Cortex of kidney (tissue), 1 donor: ENCODE measurements around the gene B3GALT5.

Source experiments
- DNase-seq: peaks from one replicate; lab custom pipeline; 2025; lab: John Stamatoyannopoulos, UW

B3GALT5 gene

DNA sequence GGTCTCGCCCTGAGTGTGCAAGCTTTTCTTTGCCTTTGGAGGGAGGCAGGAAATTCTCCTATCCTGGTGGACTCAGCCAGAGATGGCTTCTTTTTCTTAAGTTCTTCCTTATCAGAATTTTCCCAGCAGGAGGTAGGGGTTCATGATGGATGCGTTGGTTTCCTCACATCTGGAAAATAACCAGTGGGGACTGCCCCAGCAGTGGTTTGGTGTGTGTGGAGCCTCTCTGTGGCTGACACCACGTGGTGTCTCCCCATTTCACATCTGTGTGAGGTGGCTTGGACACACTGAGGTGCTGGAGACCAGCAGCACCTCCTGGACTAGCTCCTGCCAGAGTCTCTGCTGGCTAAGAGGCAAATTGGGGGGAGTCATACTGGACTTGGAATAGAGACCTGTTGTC lies 32.6 kb downstream of the B3GALT5 start:
- no peak for DNase-seq

DNA sequence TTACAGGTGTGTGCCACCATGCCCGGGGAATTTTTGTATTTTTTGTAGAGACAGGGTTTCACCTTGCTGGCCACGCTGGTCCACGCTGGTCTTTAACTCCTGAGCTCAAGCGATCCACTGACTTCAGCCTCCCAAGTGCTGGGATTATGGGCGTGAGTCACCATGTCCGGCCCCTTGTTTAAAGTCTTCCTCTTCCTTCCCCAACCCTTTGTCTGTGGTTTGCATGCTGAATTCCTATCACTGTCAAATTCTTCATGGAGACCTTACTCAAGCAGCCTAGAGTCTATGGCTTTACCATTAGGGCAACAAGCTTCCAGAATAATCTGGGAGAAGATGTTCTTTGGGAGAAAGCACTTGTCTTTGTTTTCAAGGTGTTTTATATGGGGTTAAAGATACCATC lies 34.7 kb downstream of the B3GALT5 start:
- DNase-seq: no peak

DNA sequence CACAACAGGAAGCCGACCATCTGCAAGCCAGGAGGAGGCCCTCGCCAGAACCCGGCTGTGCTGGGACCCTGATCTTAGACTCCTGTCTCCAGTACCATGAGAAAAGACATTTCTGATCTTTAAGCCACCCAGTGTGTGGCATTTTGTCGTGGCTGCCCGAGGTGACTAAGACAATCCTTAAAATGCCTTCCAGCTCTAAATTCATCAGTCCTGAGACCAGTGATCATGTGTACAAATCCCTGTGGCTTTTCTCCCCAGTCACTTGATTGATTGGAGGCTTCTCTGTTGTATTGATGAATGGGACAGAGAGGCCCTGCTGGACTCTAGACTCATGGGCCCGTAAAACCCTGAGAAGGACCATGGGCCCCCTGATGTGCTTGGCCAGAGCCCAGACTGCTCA lies 36.1 kb downstream of the B3GALT5 start:
- no peak for DNase-seq

DNA sequence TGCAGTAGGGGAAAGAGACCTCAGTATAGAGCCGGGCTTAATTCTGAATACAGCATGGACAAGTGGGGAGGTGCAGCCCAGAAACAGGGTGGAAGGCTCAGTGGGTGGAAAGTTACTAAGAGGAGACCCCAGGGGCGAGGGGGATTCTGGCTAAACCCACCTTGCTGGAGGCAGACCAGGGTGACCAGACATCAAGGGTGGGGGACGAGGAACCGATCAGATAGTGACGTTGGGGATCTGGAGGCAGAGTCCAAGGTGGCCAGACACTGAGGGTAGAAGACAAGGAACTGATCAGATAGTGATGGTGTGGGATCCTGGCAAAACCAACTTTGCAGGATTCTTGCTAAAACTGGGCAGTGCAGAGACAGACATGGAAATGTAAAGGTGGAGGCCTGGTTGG lies 36.8 kb downstream of the B3GALT5 start:
- no peak for DNase-seq

DNA sequence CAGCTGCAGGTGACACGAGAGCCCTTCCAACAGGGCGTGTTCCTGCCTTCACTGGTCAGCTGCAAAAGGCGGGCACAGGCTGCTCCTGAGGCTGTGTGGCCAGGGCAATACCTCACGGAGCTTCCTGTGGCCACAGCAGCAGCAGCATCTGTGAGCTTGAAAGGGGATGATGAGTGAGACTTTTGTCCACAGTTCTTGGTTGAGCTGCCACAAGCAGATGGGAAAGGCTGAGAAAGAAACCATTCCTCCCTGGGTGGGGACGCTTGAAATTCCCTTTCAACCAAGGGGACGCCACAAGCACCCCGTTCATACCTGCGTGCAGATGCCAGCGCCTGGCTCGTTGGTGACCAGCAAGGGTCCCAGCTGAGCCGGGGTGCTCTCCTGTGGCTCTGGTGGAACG lies 37.6 kb downstream of the B3GALT5 start:
- DNase-seq: no peak

DNA sequence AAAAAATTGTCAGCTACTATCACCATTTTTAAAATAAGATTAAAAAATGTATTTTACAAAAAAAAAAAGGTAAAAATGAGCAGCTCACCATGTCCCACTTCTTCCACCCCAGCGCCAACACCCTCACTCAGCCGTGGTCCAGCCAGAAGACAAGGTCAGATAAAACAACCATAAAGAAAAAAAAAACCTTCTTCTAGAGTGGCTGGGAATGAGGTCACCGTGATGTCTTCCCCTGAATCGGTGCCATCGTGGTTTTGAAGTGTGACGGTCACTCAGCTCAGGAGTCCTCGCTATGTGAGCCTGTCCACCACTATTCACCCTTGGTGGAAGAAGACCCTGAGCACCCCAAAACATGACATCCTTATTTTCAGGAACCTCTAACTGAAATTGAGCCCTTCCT lies 38.1 kb downstream of the B3GALT5 start:
- no peak for DNase-seq

DNA sequence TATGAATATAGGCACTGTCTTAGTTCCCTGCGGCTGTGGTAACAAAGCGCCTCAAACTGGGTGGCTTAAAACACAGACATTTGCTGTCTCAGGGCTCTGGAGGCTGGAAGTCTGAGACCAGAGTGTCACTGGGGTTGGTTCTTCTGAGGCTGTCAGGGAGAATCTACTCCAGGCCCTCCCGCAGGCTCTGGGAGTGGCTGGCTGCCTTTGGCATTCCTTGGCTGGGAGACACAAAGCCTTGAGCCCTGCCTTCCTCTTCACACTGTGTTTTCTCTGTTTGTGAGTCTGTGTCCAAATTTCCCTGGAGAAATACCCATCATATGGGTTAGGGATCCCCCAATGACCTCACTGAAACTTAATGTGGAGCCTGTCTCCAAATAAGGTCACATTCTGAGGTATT lies 38.5 kb downstream of the B3GALT5 start:
- no peak for DNase-seq

DNA sequence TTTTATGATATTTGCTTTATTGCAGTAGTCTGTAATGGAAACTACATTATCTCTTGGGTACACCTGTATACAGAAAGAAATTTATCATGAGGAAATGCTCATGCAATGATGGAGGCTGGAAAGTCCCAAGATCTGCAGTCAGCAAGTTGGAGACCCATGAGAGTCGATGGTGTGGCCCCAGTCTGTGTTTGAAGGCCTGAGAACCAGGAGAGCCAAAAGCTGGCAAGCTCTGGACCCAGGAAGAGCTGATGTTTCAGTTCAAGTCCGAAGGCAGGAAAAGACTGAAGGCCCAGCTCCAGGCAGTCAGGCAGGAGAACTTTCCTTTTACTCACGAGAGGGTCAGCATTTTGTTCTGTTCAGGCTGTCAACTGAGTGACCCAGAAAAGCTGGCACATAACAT lies 42.2 kb downstream of the B3GALT5 start:
- DNase-seq: no peak

DNA sequence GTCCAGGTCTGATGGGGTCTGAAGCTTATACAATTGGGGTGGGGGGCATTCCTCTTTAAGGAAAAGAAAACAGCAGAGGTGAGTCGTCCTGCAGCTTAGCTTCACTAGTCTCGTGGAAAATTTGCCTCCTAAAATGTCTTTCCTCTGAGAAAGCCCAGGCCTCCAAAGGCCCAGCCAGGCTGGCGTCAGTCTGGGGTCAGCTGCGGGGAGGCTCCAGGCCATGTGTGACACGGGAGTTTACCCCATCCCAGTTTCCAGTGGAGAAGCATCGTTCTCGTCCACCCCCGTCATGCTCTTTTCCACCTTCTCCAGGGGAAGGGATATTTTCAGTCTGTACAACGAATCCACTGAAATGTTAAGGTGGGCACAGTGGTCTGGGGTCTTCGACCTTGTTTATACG lies 42.8 kb downstream of the B3GALT5 start:
- no peak for DNase-seq

DNA sequence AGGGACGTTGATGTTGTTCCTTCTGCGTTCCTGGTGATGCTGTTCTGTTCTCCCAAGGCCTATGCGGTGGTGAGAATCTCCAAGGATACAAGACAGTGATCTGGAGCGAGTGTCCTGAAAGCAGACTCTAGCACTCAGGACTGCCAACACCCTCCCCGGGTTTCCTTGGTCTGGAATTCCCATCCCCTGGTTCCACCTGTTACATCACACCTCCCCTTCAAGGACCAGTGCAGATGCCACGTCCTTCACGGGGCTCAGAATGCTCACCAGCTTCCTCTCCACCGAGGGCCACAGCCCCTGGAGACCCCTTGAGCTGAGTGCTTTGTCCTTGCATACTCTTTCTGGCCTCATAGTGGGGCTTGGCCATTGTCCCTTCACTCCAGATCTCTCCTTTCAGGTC lies 43.5 kb downstream of the B3GALT5 start:
- no peak for DNase-seq

DNA sequence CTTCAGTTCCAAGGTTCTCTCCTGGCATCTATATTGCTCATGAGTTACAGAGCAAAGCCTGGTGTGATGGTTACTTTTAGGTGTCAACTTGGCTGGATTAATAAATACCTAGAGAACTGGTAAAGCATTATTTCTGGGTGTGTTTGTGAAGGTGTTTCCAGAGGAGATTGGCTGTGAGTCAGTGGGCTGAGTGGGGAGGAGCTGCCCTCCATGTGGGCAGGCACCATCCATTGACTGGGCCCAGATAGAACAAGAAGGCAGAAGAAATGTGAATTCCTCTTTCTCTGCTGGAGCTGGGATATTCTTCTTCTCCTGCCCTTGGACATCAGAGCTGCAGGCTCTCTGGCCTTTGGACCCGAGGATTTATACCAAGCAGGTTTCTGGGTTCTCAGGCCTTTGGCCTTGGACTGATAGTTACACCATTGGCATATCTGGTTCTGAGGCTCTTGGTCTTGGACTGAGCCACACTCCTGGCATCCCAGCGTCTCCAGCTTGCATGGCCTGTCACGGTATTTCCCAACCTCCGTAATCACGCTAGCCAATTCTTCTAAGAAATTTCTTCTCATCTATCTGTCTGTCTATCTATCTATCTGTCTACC lies 44.5 kb downstream of the B3GALT5 start:
- no peak for DNase-seq

DNA sequence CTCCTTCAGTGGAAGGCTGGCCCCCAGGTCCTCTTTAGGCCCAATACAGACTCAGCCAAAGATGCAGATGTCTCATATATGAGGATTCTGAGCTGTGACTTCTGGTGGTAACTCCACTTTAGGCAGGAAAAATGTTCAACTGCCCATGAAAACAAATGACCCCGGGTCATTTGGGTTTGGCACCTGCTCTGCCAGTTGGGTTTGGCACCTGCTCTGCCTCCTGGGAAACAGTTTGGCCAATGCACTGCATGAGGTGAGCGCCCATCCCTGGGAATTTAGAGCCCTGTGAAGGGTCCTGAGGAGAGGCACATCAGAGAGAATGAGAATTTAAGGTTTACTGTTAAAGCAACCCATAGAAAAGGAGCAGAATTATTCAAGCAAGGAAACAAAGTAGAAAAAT lies 45.3 kb downstream of the B3GALT5 start:
- DNase-seq: no peak

DNA sequence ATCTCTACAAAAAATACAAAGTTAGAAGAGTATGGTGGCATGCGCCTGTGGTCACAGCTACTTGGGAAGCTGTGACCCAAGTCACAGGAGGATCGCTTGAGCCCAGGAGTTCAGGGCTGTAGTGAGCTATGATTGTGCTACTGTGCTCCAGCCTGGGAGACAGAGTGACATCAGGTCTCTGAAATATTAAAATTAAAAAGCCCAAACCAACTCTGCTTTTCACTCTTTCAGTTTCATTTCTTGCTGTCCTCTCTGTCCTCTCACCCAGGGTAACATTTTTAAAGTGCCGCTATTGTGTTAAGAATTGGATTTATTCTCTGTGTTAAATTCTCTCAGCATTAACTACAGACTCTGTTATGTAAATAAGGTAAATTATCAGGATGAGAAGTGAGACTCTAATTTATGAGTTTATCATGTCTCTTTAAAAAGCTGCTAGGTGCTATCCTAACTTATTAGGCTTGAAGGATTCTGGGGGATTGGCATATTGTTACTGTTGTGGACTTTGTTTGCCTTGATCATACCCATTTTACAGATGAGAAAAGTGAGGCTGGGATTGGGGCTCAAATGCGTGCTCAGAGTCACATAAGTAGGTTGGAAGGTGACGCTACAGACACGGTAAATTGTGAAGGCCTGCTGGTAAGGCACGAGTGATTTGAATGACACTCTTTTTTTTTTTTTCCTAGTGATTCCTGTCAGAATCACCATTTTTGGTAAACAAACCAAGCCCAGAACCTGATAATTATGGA lies 46.5 kb downstream of the B3GALT5 start:
- no peak for DNase-seq

DNA sequence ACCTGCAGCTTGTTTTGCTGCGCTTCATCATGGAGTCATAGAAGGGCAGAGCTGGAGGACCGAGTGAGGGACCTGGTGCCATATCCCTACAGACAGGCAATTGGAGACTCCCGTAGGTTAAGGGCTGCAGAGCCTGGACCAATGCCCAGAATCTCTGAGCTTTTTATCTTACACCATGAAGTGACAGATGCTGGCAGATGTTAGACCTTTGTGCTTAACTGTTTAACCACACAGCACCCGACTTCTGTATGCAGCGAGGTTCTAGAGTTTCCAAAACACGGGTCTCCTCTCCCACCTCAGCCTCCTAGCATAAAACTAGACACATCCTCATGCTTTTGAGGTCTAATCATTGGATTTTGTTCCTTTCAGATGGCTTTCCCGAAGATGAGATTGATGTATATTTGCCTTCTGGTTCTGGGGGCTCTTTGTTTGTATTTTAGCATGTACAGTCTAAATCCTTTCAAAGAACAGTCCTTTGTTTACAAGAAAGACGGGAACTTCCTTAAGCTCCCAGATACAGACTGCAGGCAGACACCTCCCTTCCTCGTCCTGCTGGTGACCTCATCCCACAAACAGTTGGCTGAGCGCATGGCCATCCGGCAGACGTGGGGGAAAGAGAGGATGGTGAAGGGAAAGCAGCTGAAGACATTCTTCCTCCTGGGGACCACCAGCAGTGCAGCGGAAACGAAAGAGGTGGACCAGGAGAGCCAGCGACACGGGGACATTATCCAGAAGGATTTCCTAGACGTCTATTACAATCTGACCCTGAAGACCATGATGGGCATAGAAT lies 47.6 kb downstream of the B3GALT5 start:
- no peak for DNase-seq

DNA sequence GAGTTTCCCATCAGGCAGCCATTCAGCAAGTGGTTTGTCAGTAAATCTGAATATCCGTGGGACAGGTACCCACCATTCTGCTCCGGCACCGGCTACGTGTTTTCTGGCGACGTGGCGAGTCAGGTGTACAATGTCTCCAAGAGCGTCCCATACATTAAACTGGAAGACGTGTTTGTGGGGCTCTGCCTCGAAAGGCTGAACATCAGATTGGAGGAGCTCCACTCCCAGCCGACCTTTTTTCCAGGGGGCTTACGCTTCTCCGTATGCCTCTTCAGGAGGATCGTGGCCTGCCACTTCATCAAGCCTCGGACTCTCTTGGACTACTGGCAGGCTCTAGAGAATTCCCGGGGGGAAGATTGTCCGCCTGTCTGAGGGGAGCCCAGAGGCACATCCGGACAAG lies 48.4 kb downstream of the B3GALT5 start:
- DNase-seq: no peak

DNA sequence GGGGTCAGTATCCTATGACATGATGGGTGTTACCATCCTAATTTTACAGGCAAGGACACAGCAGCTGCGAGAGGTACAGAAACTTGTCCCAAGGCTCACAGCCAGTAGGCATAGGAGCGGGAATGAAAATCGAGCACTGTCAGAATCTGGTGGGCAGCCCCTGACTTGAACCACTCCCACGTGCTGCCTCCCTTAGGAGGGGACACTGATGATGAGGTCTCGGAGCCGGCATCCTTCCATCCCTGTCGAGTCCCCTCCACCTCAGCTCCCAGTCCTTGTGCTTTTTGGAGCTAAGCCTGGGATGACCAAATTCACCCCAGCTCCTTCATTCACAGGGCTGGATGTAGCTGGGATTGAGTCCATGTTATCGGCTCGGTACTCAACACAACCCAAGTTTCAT lies 49.0 kb downstream of the B3GALT5 start:
- no peak for DNase-seq

DNA sequence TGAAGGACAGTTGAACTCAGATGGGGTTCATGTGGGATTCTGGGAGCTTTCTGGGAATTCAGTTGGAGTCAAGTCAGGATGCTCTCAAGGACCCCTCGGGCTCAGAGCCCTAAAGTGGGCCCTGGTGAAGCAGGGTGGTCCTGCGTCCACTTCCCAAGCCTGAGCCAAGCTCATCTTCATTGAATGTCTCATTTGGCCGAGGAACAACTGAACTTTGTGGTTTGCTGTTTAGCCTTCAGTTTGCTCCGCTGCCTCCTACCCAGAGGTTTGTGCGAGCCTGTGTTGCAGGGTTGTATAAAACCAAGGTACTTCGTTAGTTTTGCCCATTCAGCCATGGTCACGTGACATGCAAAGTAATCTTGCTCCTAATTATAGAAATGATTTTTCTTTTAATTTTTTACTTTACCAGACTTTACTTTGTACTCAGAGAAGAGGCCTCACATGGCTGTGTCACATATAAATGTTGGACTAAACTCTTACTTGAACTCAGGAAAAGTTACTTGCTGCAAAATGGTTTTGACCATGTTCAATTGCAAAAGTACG lies 49.7 kb downstream of the B3GALT5 start:
- no peak for DNase-seq

DNA sequence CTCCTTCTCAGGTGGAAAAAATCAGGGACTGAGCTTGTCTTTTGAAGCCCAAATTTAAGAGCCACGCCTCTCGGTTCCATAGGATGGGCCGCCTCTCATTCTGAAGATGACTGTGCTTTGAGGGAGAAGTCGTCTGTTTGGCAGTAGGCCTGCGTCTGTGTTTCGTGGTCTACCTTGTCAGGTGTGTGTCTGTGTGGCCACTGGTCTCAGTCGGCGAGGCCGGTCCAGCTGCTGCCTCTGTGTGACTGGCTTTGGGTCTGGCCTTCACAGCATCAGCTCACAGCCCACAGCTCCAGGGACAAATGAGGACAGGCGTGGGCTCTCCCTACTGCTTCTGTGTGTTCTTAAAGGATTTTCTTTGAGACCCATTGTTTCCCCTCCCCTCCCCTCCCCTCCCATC lies 50.3 kb downstream of the B3GALT5 start:
- DNase-seq: no peak

DNA sequence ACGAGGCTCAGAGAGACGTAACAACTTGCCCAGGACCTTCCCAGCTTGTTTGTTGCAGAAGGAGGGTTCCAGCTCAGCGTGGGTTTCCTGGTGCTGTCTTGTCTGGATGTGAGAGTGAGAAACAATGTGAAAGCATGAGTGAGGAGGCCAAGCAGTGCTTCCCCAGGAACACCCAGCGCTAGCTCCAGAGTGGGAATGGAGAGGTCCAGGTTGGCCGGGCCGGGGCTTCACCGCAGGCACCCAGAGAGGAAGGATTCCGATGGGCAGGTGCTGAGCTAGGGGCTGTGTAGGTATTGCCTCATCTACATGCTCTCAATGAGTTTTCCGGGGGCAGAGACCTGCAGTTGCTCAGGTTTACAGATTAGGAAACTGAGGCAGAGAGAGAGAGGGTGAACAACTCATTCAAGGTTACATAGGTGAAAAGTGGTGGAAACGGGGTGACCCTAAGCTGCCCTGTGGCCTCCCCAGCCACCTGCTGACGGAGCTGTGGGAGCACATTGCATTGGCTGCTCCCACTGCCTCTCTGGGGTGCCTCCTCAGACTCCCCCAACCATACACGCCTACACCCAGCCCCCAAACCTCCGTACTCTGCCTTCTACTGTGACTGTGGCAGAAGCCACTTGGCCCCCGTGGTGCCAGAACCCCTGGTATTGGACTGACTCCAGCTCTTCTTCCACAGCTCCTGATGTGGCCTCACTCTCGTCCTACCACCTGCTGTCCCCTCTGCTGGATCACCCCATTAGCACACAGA lies 51.2 kb downstream of the B3GALT5 start:
- no peak for DNase-seq

DNA sequence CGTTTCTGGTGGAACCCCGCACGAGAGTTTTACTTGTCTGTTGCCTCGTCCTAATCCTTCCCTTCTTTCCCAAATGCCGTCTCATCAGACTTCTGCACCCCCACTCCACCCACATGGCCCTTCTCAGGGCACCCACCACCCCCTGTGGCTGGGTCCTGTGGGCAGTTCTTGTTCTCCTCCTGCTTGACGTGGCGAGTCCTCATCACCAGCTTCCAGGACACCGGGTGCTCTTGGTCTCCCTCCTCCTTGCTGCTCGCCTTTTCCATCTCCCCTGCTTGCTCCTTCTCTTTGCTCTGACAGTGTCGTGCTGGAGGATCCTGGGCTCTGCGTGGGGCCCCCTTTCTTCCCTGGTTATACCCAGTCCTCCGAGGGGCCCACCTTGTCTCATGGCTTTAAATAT lies 51.8 kb downstream of the B3GALT5 start:
- no peak for DNase-seq

DNA sequence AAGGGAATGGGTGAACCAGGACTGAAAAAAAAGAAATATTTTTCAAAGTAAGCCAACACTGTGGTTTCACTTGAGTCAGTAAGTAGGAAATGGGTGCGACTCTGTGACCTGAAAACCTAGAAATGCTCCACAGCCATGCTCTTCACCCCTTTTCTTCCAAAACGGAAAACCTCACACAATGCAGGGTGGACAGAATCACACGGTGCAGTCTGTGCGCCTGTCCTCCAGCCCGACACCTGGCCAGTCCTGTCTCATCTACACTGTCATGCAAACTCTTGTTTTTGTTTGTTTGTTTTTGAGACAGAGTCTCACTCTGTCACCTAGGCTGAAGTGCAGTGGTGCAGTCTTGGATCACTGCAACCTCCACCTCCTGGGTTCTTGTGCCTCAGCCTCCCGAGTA lies 53.3 kb downstream of the B3GALT5 start:
- no peak for DNase-seq

DNA sequence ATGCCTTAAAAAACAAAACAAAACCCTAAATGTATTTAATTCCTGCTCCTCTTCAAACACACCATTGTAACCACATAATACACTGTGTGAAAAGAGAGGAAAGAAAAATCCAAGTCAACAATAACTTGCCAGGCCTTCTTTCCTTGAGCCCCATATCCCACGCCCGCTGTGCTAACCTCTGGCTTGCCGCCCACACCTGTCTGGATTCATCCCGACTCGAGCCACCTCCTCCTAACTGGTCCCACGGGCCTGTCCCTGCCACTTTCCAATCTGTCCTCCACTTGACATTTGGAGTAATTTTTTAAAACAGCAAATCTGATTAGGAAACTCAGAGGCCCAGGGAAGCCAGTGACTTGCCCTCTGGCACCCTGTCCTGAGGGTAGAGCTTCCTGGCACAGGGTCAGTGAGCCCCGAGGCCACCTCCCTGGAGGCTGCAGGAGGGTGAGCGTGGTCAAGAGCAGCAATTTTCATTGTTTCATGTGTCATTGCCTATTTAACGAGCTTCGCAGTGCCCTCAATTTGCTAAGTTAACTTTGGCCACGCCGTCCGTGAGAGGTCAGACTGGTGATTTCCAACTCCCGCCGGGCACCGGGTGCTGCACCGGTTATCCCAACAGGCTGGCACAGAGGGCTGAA lies 54.1 kb downstream of the B3GALT5 start:
- no peak for DNase-seq
